Stimulated activated CD8-positive, alpha-beta memory T cell treated with anti-CD3 and anti-CD28 coated beads, Interleukin-15, amount 100 ng/mL, for 1 hour (primary cell): ENCODE data around the gene HPF1.
"Not testable (repeated sequence)": the region's sequence is repeated elsewhere in the genome, so short reads cannot be mapped to it uniquely, and the experiment has no call there.

Source experiments
- DNase-seq: peaks from one replicate; pipeline ENCODE4 v3.0.0-alpha.2; 2020; ENCODE audit warnings: low read depth

Gene HPF1

DNA sequence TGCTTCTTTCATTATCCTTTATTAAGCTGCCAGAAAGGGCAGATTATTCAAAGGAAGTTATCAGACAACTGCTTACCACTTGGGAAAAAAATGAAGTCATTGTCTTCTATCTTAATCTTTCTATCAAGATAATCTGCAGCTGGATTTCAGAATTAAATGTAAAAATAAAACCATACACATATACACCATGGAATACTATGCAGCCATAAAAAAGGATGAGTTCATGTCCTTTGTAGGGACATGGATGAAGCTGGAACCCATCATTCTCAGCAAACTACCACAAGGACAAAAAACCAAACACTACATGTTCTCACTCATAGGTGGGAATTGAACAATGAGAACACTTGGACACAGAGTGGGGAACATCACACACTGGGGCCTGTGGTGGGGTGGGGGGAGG is 19.1 kb downstream of the HPF1 start:
- DNase-seq: not testable (repeated sequence)

DNA sequence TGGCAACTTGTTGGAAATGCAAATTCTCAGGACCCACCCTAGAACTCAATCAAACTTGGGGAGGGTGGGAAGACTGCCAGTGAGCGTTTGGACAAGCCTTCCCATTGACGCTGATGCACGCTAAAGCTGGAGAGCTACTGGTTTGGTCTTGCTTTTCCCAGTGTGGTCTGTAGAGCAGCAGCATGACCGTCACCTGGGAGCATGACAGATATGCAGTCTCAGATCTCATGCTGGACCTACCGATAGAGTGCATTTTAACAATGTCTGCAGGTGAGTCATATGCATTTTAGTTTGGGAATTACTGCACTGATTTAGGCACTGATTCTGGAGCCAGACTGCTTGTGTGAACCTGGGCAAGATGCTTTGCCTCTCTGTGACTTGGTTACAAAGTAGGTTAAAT is 27.2 kb downstream of the HPF1 start:
- no peak for DNase-seq

DNA sequence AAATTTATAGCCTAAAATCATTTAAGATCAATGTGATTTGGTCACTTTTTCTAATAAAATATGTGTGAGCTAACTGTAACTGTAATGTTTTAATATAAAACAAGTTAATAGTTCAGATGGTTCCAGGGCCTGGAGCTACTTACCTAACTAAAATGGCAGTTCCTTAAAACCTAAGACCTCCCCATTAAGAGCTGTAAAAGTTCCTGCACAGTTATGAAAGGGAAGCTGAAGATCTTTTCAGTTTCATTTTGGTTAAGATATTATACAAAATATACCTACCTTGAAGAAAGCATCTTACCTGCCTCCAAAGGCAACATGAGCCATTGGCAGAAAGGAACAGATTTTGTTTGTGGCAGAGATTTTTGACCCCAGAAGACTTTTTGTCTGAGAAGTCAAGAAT is 30.1 kb downstream of the HPF1 start:
- DNase-seq: no peak

DNA sequence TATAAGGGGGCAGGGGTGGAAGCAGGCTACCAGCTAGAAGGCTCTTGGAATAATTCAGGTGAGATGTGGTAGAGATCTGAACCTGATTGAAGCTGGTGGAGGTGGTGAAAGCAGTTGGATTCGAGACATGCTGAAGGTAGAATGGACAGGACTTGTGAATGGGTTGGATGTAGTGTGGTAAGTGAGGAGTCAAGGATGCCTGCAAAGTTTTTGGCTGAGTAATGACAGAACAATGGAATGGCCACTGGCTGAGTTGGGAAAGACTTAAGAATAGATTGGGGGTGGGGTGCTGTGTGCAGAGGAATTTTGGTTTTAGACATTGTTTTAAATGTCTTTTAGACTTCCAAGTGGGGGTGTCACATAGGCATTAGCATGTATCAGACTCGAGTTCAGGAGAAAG is 33.5 kb downstream of the HPF1 start:
- no peak for DNase-seq

DNA sequence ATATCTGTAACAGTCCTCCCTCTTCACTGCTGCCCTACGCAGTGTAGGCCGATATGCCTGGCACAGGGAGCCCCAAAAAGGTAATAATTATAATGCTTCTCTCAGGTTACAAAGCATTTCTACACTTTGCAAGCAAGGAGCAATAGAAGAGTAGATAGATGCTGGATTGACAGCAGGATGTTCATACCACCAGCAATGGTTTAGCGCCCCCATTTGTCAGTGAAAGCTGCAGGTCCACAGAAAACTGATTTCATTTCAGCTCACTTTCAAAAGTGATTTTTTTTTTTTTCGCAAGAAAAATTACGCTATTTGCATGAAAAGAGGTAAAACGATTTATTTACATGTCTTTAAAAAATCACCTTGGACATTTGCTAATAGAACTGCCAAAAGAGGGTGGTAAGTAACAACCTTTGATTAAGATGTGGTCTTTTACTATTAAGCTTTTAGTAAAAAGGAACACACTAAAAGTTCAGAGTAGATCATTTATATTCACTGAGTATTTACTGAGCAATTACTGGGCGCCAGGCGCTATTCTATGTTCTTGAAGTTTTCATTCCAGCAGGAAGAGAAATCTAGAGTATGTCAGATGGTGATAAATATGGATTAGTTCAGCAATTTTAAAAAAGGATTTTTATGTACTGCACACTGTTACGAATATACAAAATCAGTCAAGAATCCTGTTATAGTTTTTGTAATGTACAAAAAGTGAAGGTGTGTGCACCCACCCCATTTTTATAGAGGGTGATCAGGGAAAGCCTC is 34.4 kb downstream of the HPF1 start:
- no peak for DNase-seq

DNA sequence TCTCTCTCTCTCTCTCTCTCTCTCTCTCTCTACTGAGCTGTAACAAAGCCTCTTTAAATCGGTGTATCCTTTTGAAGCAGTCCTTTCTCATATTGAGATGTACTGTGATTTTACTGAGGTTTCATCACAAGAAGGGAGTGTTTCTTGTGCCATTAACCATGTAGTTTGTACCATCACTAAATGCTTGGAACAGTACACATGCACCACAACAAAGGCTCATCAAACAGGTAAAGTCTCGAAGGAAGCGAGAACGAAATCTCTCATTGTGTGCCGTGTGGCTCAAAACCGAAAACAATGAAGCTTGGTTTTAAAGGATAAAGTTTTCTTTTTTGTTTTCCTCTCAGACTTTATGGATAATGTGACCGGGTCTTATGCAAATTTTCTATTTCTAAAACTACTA is 37.2 kb downstream of the HPF1 start:
- no peak for DNase-seq

DNA sequence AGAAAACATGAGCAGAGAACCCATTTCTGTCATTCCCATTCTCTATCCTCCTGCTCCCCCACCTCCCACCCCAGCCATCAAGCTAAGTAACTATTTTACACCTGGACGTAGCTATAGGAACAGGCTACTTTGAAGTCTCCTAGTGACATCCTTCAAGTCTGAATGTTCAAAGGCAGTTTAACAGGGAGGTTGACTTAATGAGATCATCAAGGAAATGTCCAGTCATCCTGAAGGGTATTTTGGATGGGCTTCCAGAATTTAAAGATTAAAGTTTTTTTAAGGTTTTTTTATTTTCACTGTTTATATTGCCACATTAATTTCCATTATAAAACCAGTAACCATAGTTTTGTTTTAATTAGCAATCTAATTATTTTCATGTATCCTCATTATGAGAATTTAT is 41.1 kb downstream of the HPF1 start:
- DNase-seq: no peak

DNA sequence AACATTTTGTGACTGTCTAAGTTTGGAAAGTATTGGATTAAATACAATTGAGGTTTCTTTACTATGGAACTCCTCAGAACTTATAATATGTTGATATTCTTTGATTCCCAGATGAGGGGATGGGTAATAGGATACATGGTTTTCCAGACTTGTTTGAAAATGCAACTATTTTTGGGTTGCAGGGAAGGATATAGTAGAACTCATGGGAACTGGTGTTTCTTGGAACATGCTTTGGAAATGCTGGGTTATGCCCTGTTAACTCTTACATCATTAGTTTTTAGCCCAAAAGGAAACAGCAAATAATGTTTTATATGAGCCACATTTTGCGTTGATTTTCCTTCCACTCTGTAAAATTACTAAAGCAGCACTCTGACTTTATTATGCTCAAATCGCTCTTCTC is 41.9 kb downstream of the HPF1 start:
- no peak for DNase-seq

DNA sequence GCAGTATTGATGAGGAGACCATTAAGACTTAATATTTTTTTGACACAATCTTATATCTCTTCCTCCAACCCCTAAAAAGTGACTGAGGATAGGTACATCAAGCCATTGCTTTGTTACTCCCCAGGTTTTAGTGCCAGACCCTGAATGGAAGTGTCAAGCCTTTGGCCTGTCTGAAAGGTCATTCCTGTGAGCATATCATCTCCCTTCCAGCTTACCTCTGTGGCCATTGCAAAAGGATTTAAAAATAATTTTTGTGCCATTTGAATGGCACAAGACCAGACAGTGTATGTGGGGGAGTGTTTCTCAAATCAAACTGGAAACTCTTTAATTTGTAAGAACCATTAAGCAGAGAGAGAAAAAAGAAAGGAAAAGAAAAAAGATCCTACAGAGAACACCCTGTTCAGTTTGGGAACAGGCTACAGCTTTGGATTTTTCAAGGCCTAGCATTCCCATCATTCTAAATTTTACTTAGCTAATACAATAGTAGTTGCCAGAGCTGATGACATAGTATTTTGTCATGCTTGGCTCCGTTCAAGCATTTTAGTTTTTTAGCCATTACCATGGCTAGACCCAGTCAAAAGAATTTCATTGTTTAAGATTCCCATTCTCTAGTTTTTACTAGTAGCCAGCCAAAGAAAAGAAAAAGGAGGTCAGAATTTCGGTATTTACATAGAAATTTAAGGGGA is 49.6 kb downstream of the HPF1 start:
- no peak for DNase-seq

DNA sequence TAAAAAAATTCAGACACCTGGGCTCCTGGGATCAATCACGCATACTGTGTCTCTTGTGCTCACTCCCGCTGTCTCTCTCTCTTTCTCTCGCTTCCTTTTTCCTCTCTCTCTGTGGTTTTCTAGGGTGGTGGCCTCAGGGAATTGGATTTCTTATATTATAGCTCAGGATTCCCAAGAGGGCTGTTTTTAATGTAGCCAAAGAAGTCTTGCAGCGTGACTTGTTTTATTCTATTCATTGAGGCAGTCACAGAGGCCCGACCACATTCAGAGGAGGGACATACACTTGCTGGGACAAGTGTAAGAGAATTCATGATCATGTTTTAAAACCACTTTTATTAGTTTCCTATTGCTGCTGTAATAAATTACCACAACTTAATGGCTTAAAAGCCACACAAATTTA is 59.4 kb downstream of the HPF1 start:
- no peak for DNase-seq

DNA sequence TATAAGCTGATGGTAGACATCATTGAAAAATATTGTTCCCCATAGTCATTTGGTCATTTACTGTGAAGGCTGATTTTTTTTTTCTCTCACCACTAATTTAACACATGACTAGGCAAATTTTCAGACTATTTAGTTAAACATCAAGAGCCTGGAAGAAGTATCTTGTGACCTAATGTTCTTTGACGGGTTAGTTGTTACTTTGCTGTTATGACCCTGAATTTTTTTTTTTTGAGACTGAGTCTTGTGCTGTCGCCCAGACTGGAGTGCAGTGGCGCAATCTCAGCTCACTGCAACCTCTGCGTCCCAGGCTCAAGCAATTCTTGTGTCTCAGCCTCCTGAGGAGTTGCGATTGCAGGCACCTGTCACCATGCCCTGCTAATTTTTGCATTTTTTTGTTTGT is 67.0 kb downstream of the HPF1 start:
- DNase-seq: no peak

DNA sequence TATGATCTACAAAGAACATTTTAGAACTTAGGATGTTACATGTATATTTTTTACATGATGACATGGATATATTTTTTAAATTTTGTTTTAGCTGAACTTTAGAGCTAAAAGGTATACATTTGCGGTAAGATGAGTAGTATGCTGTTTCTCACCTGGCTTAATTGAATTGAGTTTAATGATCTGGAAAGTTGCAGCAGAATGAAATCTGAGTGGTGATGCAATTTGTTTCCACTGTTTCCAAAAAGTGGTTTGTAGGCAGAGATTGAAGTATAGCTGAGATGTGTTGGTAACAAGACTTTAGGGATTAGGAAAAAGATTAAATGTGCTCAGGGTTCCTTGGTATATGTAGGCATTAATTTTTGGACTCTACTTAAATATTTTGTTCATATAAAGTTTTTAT is 68.1 kb downstream of the HPF1 start:
- no peak for DNase-seq

DNA sequence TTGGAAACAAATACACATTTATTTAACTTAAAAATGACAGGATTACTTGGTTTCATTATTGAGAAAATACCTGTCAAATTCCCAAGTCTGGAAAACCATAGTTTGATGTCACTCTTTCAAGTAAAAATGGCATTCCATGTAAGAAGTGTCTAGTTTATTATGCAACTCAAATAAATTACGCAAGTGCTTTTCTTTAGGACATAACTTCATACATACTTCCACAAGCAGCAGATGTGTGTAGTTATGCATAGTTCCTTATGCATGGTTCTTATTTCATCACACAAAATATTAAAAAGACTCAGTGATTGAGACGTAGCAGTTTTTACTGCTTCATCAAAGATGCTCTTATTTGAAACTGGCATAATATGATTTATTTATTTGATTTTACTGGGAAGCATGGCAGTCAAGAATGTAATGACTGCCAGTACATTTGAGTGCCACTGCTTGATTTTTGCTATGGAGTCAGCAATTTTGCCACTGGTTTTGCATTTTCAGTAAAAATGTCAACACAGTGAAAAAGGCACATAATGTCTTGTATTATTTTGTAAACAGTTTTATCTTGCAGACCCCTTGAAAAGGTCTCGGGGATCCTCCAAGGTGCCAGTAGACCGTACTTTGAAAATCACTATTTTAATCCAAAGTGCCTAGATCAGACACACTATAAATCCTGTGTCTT is 75.2 kb downstream of the HPF1 start:
- DNase-seq: no peak
